A549 (cell line): ENCODE results near the gene MFNG.

ENCODE experiments used
- BHLHE40 ChIP-seq: IDR thresholded peaks from 2 replicates; pipeline ENCODE4 v1.6.1; 2012; ENCODE audit warnings: low read depth, low read length, inconsistent platforms
- CEBPB ChIP-seq, 2 experiments: fragments of >200 bp in 1 of 2; sonication (Bioruptor Twin) in 1 of 2; formaldehyde crosslinking in 1 of 2; IDR thresholded peaks; 2 replicates each; pipeline ENCODE4 v1.6.1; 2012 to 2016
- CTCF ChIP-seq: fragments of >200 bp; sonication (Bioruptor Twin); formaldehyde crosslinking; IDR thresholded peaks from 3 replicates; pipeline ENCODE4 v1.5.1; 2016
- E2F6 ChIP-seq: IDR thresholded peaks from 2 replicates; pipeline ENCODE4 v1.6.1; 2012; ENCODE audit warnings: low read depth, borderline replicate concordance
- HMGXB4 ChIP-seq: fragments of 250-450 bp; sonication (Bioruptor Pico); IDR thresholded peaks from 2 replicates; pipeline ENCODE4 v1.5.0; 2021; ENCODE audit warnings: mild to moderate bottlenecking, moderate library complexity, borderline replicate concordance
- MAX ChIP-seq: IDR thresholded peaks from 2 replicates; pipeline ENCODE4 v1.6.1; 2012
- MAZ ChIP-seq: fragments of 150-350 bp; IDR thresholded peaks from 2 replicates; pipeline ENCODE4 v1.6.1; 2014; ENCODE audit warnings: antibody characterized with exemption, low read depth, low read length, borderline replicate concordance
- POLR2A ChIP-seq: IDR thresholded peaks from 2 replicates; pipeline ENCODE4 v1.6.1; 2012; ENCODE audit warnings: mild to moderate bottlenecking, low read length
- RAD21 ChIP-seq, 2 experiments: fragments of >200 bp in 1 of 2; sonication (Bioruptor Twin) in 1 of 2; formaldehyde crosslinking in 1 of 2; IDR thresholded peaks in 1 of 2; conservative IDR thresholded peaks in 1 of 2; 2 replicates in 1 of 2; 3 replicates in 1 of 2; pipeline ENCODE4 v1.6.1; 2012 to 2018; ENCODE audit warnings: inconsistent platforms in 1 of 2
- RCOR1 ChIP-seq: fragments of 150-350 bp; IDR thresholded peaks from 2 replicates; pipeline ENCODE4 v1.6.1; 2014; ENCODE audit warnings: antibody characterized with exemption, low read length, low read depth
- REST ChIP-seq: fragments of 200-600 bp; sonication (generic); IDR thresholded peaks from 2 replicates; pipeline ENCODE4 v1.6.1; 2016; ENCODE audit warnings: antibody characterized with exemption, mild to moderate bottlenecking, moderate library complexity
- RNF2 ChIP-seq: fragments of 200-600 bp; sonication (generic); IDR thresholded peaks from 2 replicates; pipeline ENCODE4 v1.6.1; 2016; ENCODE audit warnings: low read depth, mild to moderate bottlenecking, antibody characterized with exemption, moderate library complexity, borderline replicate concordance
- ZFP36 ChIP-seq: fragments of 450-650 bp; IDR thresholded peaks from 2 replicates; pipeline ENCODE4 v1.6.1; 2014; ENCODE audit warnings: borderline replicate concordance; ENCODE audit not compliant: partially characterized antibody
- ZNF302 ChIP-seq: fragments of 250-450 bp; sonication (Bioruptor Pico); IDR thresholded peaks from 2 replicates; pipeline ENCODE4 v1.9.0; 2021; ENCODE audit warnings: inconsistent platforms, mild to moderate bottlenecking, moderate library complexity

- no peak for TF ChIP-seq CTCF
- no peak for TF ChIP-seq HMGXB4 (CRISPR knock-in tag)
- TF ChIP-seq ZNF302 (CRISPR knock-in tag), result no peak
- no peak for TF ChIP-seq RCOR1
- TF ChIP-seq REST, result no peak
- no peak for TF ChIP-seq POLR2A
- no peak for TF ChIP-seq ZFP36
- TF ChIP-seq MAX, result no peak
- TF ChIP-seq E2F6, result no peak
- no peak for TF ChIP-seq RAD21 (conservative IDR thresholded peaks at IDR 0.05 in 1 of 2, IDR thresholded peaks at IDR 0.05 in 1 of 2)
- TF ChIP-seq CEBPB (IDR thresholded peaks at IDR 0.05), result no peak
- no peak for TF ChIP-seq MAZ
- TF ChIP-seq BHLHE40, result no peak
- no peak for TF ChIP-seq RNF2
Measured at GRCh38 chr22:37421468-37421877, 64.7 kb downstream of the MFNG start.
